GM12878 (cell line): Measurements from ENCODE around the gene CXorf66. TPM values are rescaled to one million over a fixed set of nuclear protein-coding genes. Genes with fewer than 3 reads are reported as not detected.

Source experiments
- ATAC-seq: fragments of 200-7000 bp; cut with Tn5 transposase; 3 replicates; pipeline ENCODE4 v1.9.1; 2020; ENCODE audit warnings: mild to moderate bottlenecking, moderate library complexity
- BruUV-seq: library from RNA; stranded (reverse); fragments of 400-500 nt; replicated peaks from 2 replicates; lab custom pipeline; 2021; lab: Mats Ljungman, UMichigan
- CTCF ChIA-PET: fragments of 300-600 bp; sonication (Branson Sonifier 250); formaldehyde crosslinking; extraction: SDS; loops from one replicate; lab custom pipeline; 2021; ENCODE audit warnings: inconsistent platforms; lab: Yijun Ruan, JAX
- POLR2A ChIA-PET: fragments of 350-600 bp; formaldehyde crosslinking; extraction: SDS; loops from one replicate; lab custom pipeline; 2021; ENCODE audit warnings: inconsistent platforms; lab: Charles Lee
- RAD21 ChIA-PET: fragments of 300-600 bp; sonication (Branson Sonifier 250); formaldehyde crosslinking; loops from one replicate; lab custom pipeline; 2023; ENCODE audit warnings: antibody characterized with exemption; ENCODE audit not compliant: unreplicated experiment; lab: Charles Lee
- SMC1A ChIA-PET: fragments of 300-600 bp; sonication (Branson Sonifier 250); formaldehyde crosslinking; loops from one replicate; lab custom pipeline; 2023; ENCODE audit not compliant: unreplicated experiment, uncharacterized antibody; lab: Charles Lee
- DNase-seq: peaks from one replicate; pipeline ENCODE4 v3.0.0-alpha.2; 2011; ENCODE audit warnings: low read depth, low spot score
- FAIRE-seq: peaks from 3 replicates; lab custom pipeline; 2011; peaks lifted over from hg19 to GRCh38; lab: Jason Lieb, UNC
- H2AFZ ChIP-seq: 2 replicates; pipeline ENCODE4 v1.6.0; 2011; ENCODE audit warnings: low read depth, low read length, control low read depth; ENCODE audit not compliant: control insufficient read depth
- H3K27ac ChIP-seq: 2 replicates; pipeline ENCODE4 v1.5.1; 2011; ENCODE audit warnings: control low read depth; ENCODE audit not compliant: control insufficient read depth, insufficient read depth
- H3K27me3 ChIP-seq, 2 experiments: replicated peaks in 1 of 2; 2 replicates each; pipeline versions ENCODE4 v1.6.0 to v1.6.1; 2011; ENCODE audit warnings: low read length in 1 of 2; ENCODE audit not compliant: control insufficient read depth in 2 of 2, insufficient read depth in 2 of 2
- H3K36me3 ChIP-seq, 2 experiments: 2 replicates each; pipeline ENCODE4 v1.5.1; 2011; ENCODE audit warnings: low read length in 1 of 2; ENCODE audit not compliant: control insufficient read depth in 2 of 2, insufficient read depth in 2 of 2
- H3K4me1 ChIP-seq: 2 replicates; pipeline ENCODE4 v1.6.1; 2011; ENCODE audit warnings: mild to moderate bottlenecking, low read length, moderate library complexity, mixed read lengths; ENCODE audit not compliant: control insufficient read depth, insufficient read depth
- H3K4me2 ChIP-seq: 2 replicates; pipeline ENCODE4 v1.6.0; 2011; ENCODE audit warnings: control low read depth; ENCODE audit not compliant: control insufficient read depth, insufficient read depth
- H3K4me3 ChIP-seq: fragments of 200-600 bp; sonication (generic); 2 replicates; pipeline ENCODE4 v1.5.1; 2016
- H3K79me2 ChIP-seq: 2 replicates; pipeline ENCODE4 v1.6.0; 2011; ENCODE audit warnings: low read length; ENCODE audit not compliant: control insufficient read depth, insufficient read depth
- H3K9ac ChIP-seq: 2 replicates; pipeline ENCODE4 v1.8.0; 2011; ENCODE audit warnings: low read length, control low read depth, mixed read lengths; ENCODE audit not compliant: control insufficient read depth, insufficient read depth
- H3K9me3 ChIP-seq: replicated peaks from 3 replicates; pipeline ENCODE4 v1.5.1; 2011; ENCODE audit warnings: mild to moderate bottlenecking, low read length; ENCODE audit not compliant: control insufficient read depth, insufficient read depth
- H4K20me1 ChIP-seq: 2 replicates; pipeline ENCODE4 v1.6.0; 2011; ENCODE audit not compliant: control insufficient read depth, insufficient read depth
- NBN ChIP-seq: fragments of 450-650 bp; IDR thresholded peaks from 2 replicates; pipeline ENCODE4 v1.6.1; 2016
- PKNOX1 ChIP-seq: fragments of 450-650 bp; IDR thresholded peaks from 2 replicates; pipeline ENCODE4 v1.6.1; 2016; ENCODE audit warnings: mild to moderate bottlenecking
- POU2F2 ChIP-seq: IDR thresholded peaks from 3 replicates; pipeline ENCODE4 v1.6.1; 2011; ENCODE audit warnings: low read depth, mild to moderate bottlenecking, low read length, borderline replicate concordance
- SP1 ChIP-seq: IDR thresholded peaks from one replicate; pipeline ENCODE4 v1.6.1; 2011; ENCODE audit warnings: low read depth, low read length
- TBL1XR1 ChIP-seq: IDR thresholded peaks from 2 replicates; pipeline ENCODE4 v1.6.1; 2012; ENCODE audit warnings: low read depth, low read length, improper control_type of control experiment
- ZBTB40 ChIP-seq: fragments of 450-650 bp; IDR thresholded peaks from 2 replicates; pipeline ENCODE4 v1.6.1; 2016; ENCODE audit warnings: mild to moderate bottlenecking, moderate library complexity, borderline replicate concordance
- WGBS: methylation state at CpG from one replicate; pipeline ENCODE4 v1.1.6; 2016; ENCODE audit warnings: low lambda C conversion rate; ENCODE audit not compliant: insufficient replicate concordance, insufficient coverage; ENCODE audit errors: missing lambda C conversion rate; 5-methylcytosine and 5-hydroxymethylcytosine counted together
- in situ Hi-C: fragments of 300-500 bp; cut with MboI; formaldehyde crosslinking; loops from 9 replicates; pipeline ENCODE4 v1.14.3; 2018; ENCODE audit warnings: mixed read lengths
- intact Hi-C: fragments of 100-400 bp; cut with micrococcal nuclease; formaldehyde crosslinking; loops from one replicate; pipeline ENCODE4 v1.14.2; 2022; ENCODE audit not compliant: unreplicated experiment
- polyA plus RNA-seq, 11 experiments: library from polyadenylated mRNA; depleted of rRNA in 4 of 11; unstranded in 6 of 11; stranded (reverse) in 5 of 11; fragments of >200 nt; fragmentation: Nextera tagmentation in 4 of 11; fragmentation: Illumina TruSeq in 1 of 11; extraction: Ambion mirVana in 4 of 11; extraction: Trizol in 1 of 11; gene quantifications; 1 replicate in 1 of 11; 2 replicates in 10 of 11; pipeline versions ENCODE4 v1.2.1 to v1.2.3, GENCODE V29; 2011 to 2016; ENCODE audit warnings: inconsistent platforms in 2 of 11, missing spikeins in 2 of 11, low read depth in 1 of 11
- total RNA-seq, 4 experiments: library from RNA; depleted of rRNA in 3 of 4; stranded (reverse); fragments of >200 nt in 3 of 4; fragmentation: Illumina TruSeq in 1 of 4; extraction: Trizol in 1 of 4; gene quantifications; 2 replicates each; pipeline versions ENCODE4 v1.2.1 to v1.2.3, GENCODE V29; 2013 to 2021

CXorf66 gene
- total and polyA plus RNA-seq, 10 of the 15 experiments (the other 5 are each of a cell fraction or from before 2014, with no cell fraction given), result not detected

GRCh38 chrX:139949703-139950102 is 15.6 kb downstream of the CXorf66 start:
- Histone ChIP-seq H3K79me2 (no peaks in the 10 kb centered on the region), H2AFZ (no peak overlapping the region), H4K20me1 (no peaks in the 10 kb centered on the region), H3K4me3 (no peak overlapping the region), H3K9ac (no peak overlapping the region), H3K9me3 (no peaks in the 10 kb centered on the region), H3K4me2 (no peak overlapping the region), H3K27me3 (no peaks in the 10 kb centered on the region), H3K4me1 (no peaks in the 10 kb centered on the region), H3K36me3 (no peaks in the 10 kb centered on the region), H3K27ac (no peak overlapping the region)
- intact Hi-C loops, result no loop called here
- no peak for DNase-seq
- ChIA-PET POLR2A (no interaction called here), SMC1A (no interaction called here), CTCF (no interaction called here), RAD21 (no interaction called here)
- TF ChIP-seq POU2F2 (no peak), SP1 (no peak), PKNOX1 (no peak), NBN (no peak), ZBTB40 (no peak), TBL1XR1 (no peak)
- no peak for FAIRE-seq
- in situ Hi-C loops, result loop anchor here (10.0 kb wide), 1 partner anchor 1175 kb away; no protein-coding TSS in a partner anchor
- BruUV-seq, result no TSS peak
- no peak for ATAC-seq
- 48% methylated on average over 3 of the region's 3 CpGs for WGBS
